HG02623 (cell line): ENCODE measurements around the gene C11orf91.
"Not testable (repeated sequence)": the region's sequence is repeated elsewhere in the genome, so short reads cannot be mapped to it uniquely, and the experiment has no call there.

Experiments
- ATAC-seq: cut with Tn5 transposase; IDR thresholded peaks from one replicate; pipeline ENCODE4 v1.9.1; 2021; ENCODE audit warnings: moderate library complexity; ENCODE audit not compliant: unreplicated experiment

C11orf91 gene

DNA sequence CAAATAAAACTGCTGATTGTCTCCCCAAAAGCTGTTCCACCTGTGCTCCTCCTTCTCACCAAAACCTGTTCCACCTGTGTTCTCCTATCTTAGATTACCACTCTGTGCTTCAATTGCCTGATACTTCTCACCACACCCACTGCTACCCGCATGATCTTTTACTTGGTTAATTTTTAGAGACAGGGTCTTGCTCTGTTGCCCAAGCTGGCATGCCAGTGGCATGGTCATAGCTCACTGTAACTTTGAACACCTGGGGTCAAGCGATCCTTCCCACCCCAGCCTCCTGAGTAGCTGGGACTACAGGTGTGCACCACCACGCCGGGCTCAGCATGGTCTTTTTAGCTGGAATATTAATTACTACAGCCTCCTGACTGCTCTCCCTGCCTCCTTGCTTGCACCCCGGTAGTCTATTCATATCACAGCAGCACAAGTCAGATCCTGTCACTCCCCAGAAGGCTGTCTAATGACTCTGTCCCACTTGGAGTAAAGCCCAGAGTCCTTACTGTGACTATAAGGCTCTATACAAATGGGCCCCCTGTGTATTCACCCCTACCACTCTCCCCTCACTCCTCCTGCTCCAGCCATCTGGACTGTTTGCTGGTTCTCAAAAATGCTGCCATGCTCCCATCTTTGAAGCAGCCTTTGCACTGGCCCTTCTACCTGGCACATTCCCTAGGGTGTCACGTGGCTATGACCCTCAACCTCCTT, 3.5 kb downstream of the C11orf91 start:
- no peak for ATAC-seq

- ATAC-seq, result no peak
These were observed 4.2 kb downstream of the C11orf91 start for GRCh38 chr11:33696411-33696810.

GRCh38 chr11:33695051-33695566, 5.5 kb downstream of the C11orf91 start:
- no peak for ATAC-seq

- no peak for ATAC-seq
These were observed 6.1 kb downstream of the C11orf91 start for GRCh38 chr11:33694346-33695050.

DNA sequence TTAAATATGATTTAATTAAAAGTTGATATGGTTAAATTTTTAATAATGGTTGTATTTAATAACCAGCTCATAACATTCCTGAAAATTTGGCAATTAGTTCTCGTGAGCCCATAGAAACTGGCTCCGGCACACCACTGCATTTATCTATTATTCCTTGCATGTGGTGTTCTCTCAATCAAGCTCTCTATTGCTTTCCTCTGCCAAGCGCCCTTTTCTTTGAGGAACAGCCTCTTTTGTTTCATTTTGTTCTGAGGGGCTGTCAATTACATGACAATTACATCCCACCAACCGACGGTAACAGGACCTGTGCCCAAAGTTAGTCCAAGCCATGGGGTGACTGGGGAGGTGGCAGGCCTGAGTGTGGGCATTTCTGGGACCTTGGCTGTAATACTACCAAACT, 8.1 kb downstream of the C11orf91 start:
- ATAC-seq, result no peak

GRCh38 chr11:33692013-33692504, 8.6 kb downstream of the C11orf91 start:
- ATAC-seq, result no peak

DNA sequence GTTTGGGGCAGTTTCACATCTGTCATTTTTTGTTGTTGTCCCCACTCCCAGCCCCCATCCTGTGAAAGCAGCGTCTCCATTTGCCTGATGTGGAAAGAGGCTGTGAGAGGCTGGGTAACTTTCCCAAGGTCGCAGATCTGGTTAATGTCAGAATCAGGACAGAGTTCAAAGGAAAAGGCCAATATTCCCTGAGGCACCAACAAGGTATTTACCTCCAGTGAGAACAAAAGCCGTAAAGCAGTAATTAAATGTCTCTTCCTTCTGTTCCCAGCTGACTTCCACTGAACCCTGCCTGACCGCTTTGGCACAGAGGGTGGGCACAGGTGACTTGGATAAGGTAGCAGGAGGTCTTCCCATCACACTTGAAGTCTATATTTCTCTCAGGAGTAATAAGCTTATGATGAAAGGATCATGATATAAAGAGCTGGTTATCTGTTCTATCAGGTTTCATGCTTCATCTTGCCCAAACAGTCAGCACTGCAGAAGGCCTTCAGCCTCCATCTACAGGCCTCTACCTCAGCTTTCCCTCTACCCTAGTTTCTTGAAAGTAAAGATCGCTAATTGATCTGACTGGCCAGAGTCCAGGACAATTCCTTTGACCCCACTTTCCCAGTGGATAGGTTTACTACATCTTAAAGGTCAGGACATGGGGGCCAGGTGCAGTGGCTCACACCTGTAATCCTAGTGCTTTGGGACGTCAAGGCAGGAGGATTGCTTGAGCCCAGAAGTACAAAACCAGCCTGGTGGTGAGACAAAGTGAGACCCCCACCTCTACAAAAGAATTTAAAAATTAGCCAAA, 9.4 kb downstream of the C11orf91 start:
- ATAC-seq, result no peak

DNA sequence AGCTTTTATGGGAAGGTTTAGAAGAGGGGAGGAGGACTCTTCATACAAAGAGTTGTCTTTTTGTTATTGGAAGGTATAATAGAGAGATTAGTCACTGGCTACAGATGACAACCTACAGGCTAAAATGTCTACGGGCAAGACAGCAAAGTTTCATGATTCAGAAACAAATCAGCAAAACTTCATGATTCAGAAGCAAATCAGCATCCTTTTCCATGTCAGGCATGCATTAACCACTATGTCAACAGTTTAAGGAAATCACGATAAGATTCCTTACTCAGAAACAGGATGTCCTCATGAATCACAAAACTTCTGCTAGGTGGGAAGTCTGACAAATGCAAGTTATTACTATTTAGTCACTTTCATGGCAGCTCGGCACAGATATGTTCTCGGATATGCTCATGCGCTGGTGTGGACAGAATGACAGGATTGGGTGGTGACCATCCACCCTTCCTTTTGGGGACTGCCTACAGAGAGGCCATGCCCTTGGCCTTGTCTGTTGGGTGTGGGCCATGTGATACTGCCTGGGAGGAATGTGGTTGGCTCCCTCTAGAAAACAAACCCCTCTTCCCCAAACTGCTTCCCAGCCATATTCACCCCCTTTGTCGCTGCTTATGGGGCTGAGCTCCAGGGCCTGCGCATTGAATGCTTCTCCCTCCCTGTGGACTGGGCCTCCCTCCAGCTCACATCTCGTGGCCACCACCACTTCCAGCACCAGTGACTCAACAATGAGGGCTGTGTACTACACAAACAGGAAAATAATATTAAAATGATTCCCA, 10.1 kb downstream of the C11orf91 start:
- ATAC-seq, result no peak

DNA sequence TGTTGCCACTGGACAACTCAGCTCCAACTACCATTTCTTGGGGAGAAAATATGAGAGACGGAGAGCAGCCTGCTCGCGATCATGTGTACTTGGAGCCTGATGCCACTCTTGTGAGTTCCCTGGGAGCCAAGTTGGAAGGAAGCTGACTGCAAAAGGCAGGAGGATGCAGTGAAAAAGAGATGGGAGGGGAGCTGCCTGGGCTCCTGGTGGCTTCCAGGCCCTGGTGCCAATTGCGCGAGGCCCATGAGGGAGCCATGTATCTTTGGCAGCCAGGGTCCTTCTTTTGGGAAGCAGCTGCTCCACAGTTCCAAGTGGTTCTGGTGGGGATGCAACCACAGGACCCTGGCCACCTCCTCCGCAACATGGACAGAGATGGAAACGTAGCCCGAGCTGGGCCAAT, 11.1 kb downstream of the C11orf91 start:
- no peak for ATAC-seq

DNA sequence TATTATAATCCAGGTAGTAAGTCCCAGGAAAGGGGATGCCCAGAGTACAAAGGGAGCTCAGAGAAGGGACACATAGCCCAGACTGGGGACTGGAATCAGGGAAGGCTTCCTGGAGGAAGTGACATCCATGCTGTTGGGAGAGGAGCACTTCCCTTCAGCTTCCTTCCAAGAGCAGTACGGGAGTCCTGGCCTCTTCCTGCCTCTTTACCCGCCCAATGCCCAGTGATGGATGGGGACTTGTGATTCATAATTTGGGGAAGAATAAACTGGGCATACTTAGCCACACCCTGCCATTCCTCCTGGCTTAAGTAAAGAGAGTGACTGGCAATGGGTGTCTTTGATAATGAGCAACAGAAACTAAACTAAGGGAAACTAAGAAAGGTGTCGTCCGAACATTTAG, 11.5 kb downstream of the C11orf91 start:
- ATAC-seq, result no peak

GRCh38 chr11:33687733-33688479, 12.7 kb downstream of the C11orf91 start:
- no peak for ATAC-seq

DNA sequence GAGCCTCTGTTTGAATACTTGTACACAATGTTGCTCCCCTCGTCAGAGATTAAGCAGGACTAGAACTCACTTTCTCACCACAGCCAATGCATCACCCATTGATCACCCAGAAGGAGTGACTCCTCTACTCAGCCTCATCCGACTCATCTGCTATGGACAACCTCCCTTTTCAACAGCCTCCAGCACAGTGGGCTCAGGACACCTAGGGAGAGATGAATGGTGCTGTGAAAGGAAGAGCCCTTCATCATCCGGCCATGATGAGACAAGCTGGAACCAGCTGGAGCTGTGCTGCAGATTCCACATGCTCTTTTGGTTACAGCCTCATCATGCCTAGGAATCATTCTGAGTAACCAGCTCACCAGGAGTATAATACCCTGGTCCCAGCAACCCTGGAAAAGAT, 15.5 kb downstream of the C11orf91 start:
- no peak for ATAC-seq

GRCh38 chr11:33684003-33684706, 16.5 kb downstream of the C11orf91 start:
- no peak for ATAC-seq

DNA sequence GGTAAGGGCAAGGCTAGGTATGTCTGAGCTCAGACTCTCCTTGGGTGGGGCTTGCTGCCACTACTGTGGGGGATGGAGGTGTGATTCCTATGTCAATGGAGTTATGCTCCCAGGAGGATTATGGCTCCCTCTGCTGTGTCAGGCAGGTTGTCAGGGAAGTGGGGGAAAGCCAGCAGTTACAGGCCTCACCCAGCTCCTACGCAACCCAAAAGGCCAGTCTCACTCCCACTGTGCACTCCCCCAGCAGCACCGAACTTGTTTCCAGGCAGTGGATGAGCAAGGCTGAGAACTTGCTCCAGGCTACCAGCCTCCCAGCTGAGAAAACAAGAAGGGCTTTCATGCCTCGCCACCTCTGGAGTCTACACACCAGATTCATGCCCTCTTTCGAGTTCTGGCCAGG, 18.2 kb downstream of the C11orf91 start:
- no peak for ATAC-seq

DNA sequence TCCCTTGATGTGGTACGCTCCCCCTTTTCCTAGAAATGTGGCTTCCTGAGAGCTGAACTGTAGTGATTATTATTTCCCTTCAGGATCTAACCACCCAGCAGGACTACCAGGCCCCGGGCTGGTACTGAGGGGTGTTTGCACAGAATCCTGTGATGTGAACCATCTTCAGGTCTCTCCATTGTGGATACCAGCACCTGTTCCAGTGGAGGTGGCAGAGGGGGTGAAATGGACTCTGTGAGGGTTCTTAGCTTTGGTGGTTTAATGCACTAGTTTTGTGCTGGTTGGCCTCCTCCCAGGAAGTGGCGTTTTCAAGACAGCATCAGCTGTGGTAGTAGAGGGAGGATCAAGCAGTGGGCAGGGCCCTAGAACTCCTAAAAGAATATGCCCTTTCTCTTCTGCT, 18.6 kb downstream of the C11orf91 start:
- ATAC-seq, result no peak

GRCh38 chr11:33678616-33679015, 22.0 kb downstream of the C11orf91 start:
- not testable (repeated sequence) for ATAC-seq

DNA sequence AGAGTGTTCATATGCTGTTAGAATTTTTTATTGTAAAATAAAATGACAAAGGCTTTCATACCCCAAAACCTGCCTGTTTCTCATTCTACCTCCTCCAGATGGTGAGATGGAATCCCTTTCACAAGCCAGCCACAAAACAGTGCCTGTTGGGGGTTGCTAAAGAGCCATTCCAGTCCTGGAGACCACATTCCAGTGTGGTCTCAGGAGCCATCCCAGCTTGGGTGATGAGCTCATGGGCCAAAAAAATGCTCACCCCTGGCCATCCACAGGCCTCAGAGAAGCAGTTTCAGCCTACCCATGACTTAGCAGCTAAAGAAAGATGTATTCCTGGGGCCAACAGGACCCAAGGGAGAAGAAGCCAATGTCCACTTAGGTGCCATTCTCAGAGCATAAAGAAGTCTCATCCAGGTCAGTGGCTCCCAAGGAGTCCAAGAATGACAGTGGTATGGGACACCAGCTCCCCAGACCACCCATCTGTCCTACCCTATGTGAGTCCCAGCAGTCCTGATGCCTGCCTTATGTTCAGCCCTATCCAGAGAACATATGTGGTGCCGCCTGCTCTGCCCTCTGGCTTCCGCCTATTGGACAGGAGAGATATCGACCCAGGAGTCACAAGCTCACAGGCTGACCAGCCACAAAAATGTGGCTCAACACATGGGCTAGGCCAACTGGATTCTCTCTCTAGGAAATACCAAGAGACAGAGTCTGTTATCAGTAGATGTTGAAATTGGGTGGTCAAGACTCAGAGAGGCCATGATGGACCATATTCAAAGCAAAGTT, 26.4 kb downstream of the C11orf91 start:
- ATAC-seq, result no peak

DNA sequence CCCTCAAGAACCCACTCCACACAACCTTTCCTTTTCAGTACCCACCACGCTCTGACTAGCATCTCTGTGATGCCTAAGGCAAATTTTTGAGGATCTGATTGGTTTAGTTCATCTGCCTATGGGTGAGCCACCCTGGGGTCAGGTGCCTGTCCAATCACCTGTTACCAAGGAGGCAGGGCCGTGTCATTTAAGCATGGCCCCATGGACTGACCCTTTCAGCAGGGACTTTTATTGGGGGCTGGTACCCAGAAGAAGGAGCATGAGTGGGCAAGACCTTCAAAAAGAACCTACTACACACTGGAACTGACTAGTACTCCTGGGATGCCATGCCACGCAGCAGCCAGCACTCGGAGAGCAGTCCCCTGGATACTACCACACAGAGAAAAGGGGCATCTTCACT, 28.4 kb downstream of the C11orf91 start:
- no peak for ATAC-seq
